HEK293 (cell line): ENCODE results near the gene TANGO2.

Source experiments
- BCL11B ChIP-seq: fragments of 450-650 bp; formaldehyde crosslinking; IDR thresholded peaks from 2 replicates; pipeline ENCODE4 v1.5.1; 2016; ENCODE audit warnings: low read depth, missing biosample characterization, missing genetic modification characterization
- GFI1B ChIP-seq: fragments of 450-650 bp; formaldehyde crosslinking; IDR thresholded peaks from 2 replicates; pipeline ENCODE4 v1.5.1; 2016; ENCODE audit warnings: missing biosample characterization, missing genetic modification characterization
- GLI4 ChIP-seq: fragments of 450-650 bp; formaldehyde crosslinking; IDR thresholded peaks from 2 replicates; pipeline ENCODE4 v1.5.1; 2016; ENCODE audit warnings: missing biosample characterization, missing genetic modification characterization
- IKZF3 ChIP-seq: fragments of 450-650 bp; IDR thresholded peaks from 2 replicates; pipeline ENCODE4 v1.5.0; 2018; ENCODE audit warnings: missing biosample characterization, mild to moderate bottlenecking, missing genetic modification characterization, moderate library complexity
- KLF16 ChIP-seq: fragments of 450-650 bp; formaldehyde crosslinking; IDR thresholded peaks from 2 replicates; pipeline ENCODE4 v1.5.1; 2017; ENCODE audit warnings: missing biosample characterization, missing genetic modification characterization
- MEIS1 ChIP-seq: sonication (generic); formaldehyde crosslinking; IDR thresholded peaks from 2 replicates; pipeline ENCODE4 v1.8.1; 2022; ENCODE audit warnings: missing genetic modification reagents, mild to moderate bottlenecking, borderline replicate concordance
- MYNN ChIP-seq: fragments of 450-650 bp; formaldehyde crosslinking; IDR thresholded peaks from 2 replicates; pipeline ENCODE4 v1.5.1; 2016; ENCODE audit warnings: missing biosample characterization, missing genetic modification characterization, borderline replicate concordance
- SP2 ChIP-seq: fragments of 450-650 bp; formaldehyde crosslinking; IDR thresholded peaks from 2 replicates; pipeline ENCODE4 v1.5.1; 2016; ENCODE audit warnings: missing biosample characterization, missing genetic modification characterization
- SP3 ChIP-seq: fragments of 450-650 bp; formaldehyde crosslinking; IDR thresholded peaks from 2 replicates; pipeline ENCODE4 v1.5.1; 2016; ENCODE audit warnings: missing biosample characterization, missing genetic modification characterization
- TRIM28 ChIP-seq: IDR thresholded peaks from 2 replicates; pipeline ENCODE4 v1.6.1; 2011; ENCODE audit warnings: low read length, control low read depth, borderline replicate concordance
- ZBTB17 ChIP-seq: fragments of 450-650 bp; formaldehyde crosslinking; IDR thresholded peaks from 2 replicates; pipeline ENCODE4 v1.5.1; 2016; ENCODE audit warnings: missing biosample characterization, missing genetic modification characterization
- ZFP37 ChIP-seq: fragments of 450-650 bp; formaldehyde crosslinking; IDR thresholded peaks from 2 replicates; pipeline ENCODE4 v1.5.1; 2016; ENCODE audit warnings: missing biosample characterization, missing genetic modification characterization
- ZNF121 ChIP-seq: fragments of 450-650 bp; formaldehyde crosslinking; IDR thresholded peaks from 2 replicates; pipeline ENCODE4 v1.5.1; 2016; ENCODE audit warnings: missing biosample characterization, missing genetic modification characterization
- ZNF169 ChIP-seq: fragments of 450-650 bp; formaldehyde crosslinking; IDR thresholded peaks from 2 replicates; pipeline ENCODE4 v1.5.1; 2016; ENCODE audit warnings: missing biosample characterization, missing genetic modification characterization
- ZNF175 ChIP-seq: fragments of 450-650 bp; formaldehyde crosslinking; IDR thresholded peaks from 2 replicates; pipeline ENCODE4 v1.5.1; 2016; ENCODE audit warnings: missing biosample characterization, missing genetic modification characterization
- ZNF184 ChIP-seq: fragments of 450-650 bp; IDR thresholded peaks from 2 replicates; pipeline ENCODE4 v1.5.1; 2018; ENCODE audit warnings: missing biosample characterization, mild to moderate bottlenecking, missing genetic modification characterization
- ZNF23 ChIP-seq: fragments of 450-650 bp; formaldehyde crosslinking; IDR thresholded peaks from 2 replicates; pipeline ENCODE4 v1.5.1; 2016; ENCODE audit warnings: missing biosample characterization, missing genetic modification characterization, borderline replicate concordance
- ZNF292 ChIP-seq: fragments of 450-650 bp; formaldehyde crosslinking; IDR thresholded peaks from 2 replicates; pipeline ENCODE4 v1.5.1; 2016; ENCODE audit warnings: low read depth, missing biosample characterization, missing genetic modification characterization, borderline replicate concordance
- ZNF394 ChIP-seq: fragments of 450-650 bp; formaldehyde crosslinking; IDR thresholded peaks from 2 replicates; pipeline ENCODE4 v1.5.1; 2016; ENCODE audit warnings: missing biosample characterization, missing genetic modification characterization, mild to moderate bottlenecking, moderate library complexity, borderline replicate concordance
- ZNF416 ChIP-seq: fragments of 450-650 bp; formaldehyde crosslinking; IDR thresholded peaks from 2 replicates; pipeline ENCODE4 v1.5.1; 2016; ENCODE audit warnings: missing biosample characterization, missing genetic modification characterization
- ZNF48 ChIP-seq: fragments of 450-650 bp; formaldehyde crosslinking; IDR thresholded peaks from 2 replicates; pipeline ENCODE4 v1.5.1; 2016; ENCODE audit warnings: missing biosample characterization, missing genetic modification characterization
- ZNF521 ChIP-seq: fragments of 450-650 bp; formaldehyde crosslinking; IDR thresholded peaks from 2 replicates; pipeline ENCODE4 v1.5.1; 2017; ENCODE audit warnings: missing biosample characterization, mild to moderate bottlenecking, missing genetic modification characterization
- ZNF544 ChIP-seq: fragments of 450-650 bp; formaldehyde crosslinking; IDR thresholded peaks from 2 replicates; pipeline ENCODE4 v1.5.0; 2017; ENCODE audit warnings: missing biosample characterization, missing genetic modification characterization
- ZNF558 ChIP-seq: fragments of 450-650 bp; formaldehyde crosslinking; IDR thresholded peaks from 2 replicates; pipeline ENCODE4 v1.5.1; 2016; ENCODE audit warnings: missing biosample characterization, missing genetic modification characterization
- ZNF585B ChIP-seq: fragments of 450-650 bp; formaldehyde crosslinking; IDR thresholded peaks from 2 replicates; pipeline ENCODE4 v1.5.1; 2016; ENCODE audit warnings: missing biosample characterization, missing genetic modification characterization
- ZNF701 ChIP-seq: fragments of 450-650 bp; formaldehyde crosslinking; IDR thresholded peaks from 2 replicates; pipeline ENCODE4 v1.5.1; 2016; ENCODE audit warnings: missing biosample characterization, missing genetic modification characterization
- ZNF768 ChIP-seq: fragments of 450-650 bp; formaldehyde crosslinking; IDR thresholded peaks from 2 replicates; pipeline ENCODE4 v1.5.1; 2018; ENCODE audit warnings: missing biosample characterization, mild to moderate bottlenecking, missing genetic modification characterization
- ZNF785 ChIP-seq: fragments of 450-650 bp; formaldehyde crosslinking; IDR thresholded peaks from 2 replicates; pipeline ENCODE4 v1.5.1; 2016; ENCODE audit warnings: missing biosample characterization, missing genetic modification characterization
- ZNF843 ChIP-seq: fragments of 450-650 bp; formaldehyde crosslinking; IDR thresholded peaks from 2 replicates; pipeline ENCODE4 v1.5.1; 2016; ENCODE audit warnings: missing biosample characterization, missing genetic modification characterization
- ZSCAN30 ChIP-seq: fragments of 450-650 bp; IDR thresholded peaks from 2 replicates; pipeline ENCODE4 v1.5.1; 2018; ENCODE audit warnings: missing biosample characterization, mild to moderate bottlenecking, missing genetic modification characterization, moderate library complexity
- TF ChIP-seq, protein P1 (sequence below): fragments of 450-650 bp; formaldehyde crosslinking; IDR thresholded peaks from 2 replicates; pipeline ENCODE4 v1.5.1; 2017; ENCODE audit warnings: missing biosample characterization, missing genetic modification characterization
- TF ChIP-seq, protein P2 (sequence below): IDR thresholded peaks from 2 replicates; pipeline ENCODE4 v1.6.1; 2011; ENCODE audit warnings: mild to moderate bottlenecking, low read depth, low read length, borderline replicate concordance
- TF ChIP-seq, protein P3 (sequence below): fragments of 450-650 bp; formaldehyde crosslinking; IDR thresholded peaks from 2 replicates; pipeline ENCODE4 v1.5.1; 2017; ENCODE audit warnings: missing biosample characterization, missing genetic modification characterization
- TF ChIP-seq, protein P4 (sequence below): fragments of 450-650 bp; formaldehyde crosslinking; conservative IDR thresholded peaks from 2 replicates; pipeline ENCODE4 v1.5.1; 2016; ENCODE audit warnings: low read depth, missing biosample characterization, missing genetic modification characterization

TANGO2 gene

DNA sequence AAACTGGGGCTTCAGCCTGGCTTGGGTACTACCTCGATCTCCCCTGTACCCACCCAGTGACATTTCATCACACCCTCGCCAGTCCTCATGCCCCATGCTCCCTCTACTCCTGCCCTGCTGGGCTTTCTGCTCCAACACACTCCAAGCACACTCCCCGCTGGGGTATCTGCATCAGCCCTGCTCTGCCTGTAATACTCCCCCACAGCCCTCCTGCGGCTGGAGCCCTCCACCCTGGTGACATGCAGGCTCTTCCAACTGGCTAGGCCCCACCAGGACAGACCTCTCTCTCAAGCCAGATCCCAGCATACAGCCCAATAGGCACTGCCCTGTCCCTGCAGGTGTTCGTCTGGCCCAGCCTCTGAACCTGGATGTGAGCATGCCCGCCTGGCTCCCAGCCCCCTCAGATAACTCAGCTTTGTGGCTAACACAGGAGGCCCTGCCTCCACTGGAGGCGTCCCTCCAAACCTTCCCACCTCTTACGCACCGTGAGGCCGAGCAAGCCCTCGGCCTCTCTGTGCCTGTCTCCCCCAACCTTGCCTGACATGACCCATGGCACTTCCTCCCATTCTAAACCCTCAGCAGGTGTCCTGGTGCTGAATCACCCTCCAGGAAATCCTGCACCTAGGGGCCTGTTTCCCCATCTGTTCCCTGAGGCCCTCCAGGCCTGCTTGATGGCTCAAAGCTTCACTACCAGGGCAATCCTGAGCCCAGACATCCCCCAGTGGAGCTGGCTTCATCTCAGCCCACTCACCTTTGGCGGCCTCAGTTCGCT lies 45.8 kb upstream of the TANGO2 start (continued):
- TF ChIP-seq, protein P1, sequence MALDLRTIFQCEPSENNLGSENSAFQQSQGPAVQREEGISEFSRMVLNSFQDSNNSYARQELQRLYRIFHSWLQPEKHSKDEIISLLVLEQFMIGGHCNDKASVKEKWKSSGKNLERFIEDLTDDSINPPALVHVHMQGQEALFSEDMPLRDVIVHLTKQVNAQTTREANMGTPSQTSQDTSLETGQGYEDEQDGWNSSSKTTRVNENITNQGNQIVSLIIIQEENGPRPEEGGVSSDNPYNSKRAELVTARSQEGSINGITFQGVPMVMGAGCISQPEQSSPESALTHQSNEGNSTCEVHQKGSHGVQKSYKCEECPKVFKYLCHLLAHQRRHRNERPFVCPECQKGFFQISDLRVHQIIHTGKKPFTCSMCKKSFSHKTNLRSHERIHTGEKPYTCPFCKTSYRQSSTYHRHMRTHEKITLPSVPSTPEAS (tag by site-specific recombination) = no peak
- TF ChIP-seq ZNF292 (no peak), IKZF3 (no peak), ZNF701 (tag by site-specific recombination) (no peak), ZNF785 (tag by site-specific recombination) (no peak), MEIS1 (CRISPR knock-in tag) (no peak), ZBTB17 (tag by site-specific recombination) (peak; percentile 44; the same call in 1 of the 2 replicates), GFI1B (no peak), MYNN (tag by site-specific recombination) (no peak), GLI4 (tag by site-specific recombination) (no peak), ZNF521 (no peak), ZNF768 (no peak), ZNF558 (tag by site-specific recombination) (no peak), TRIM28 (no peak), ZNF585B (tag by site-specific recombination) (no peak), ZNF48 (no peak), ZNF23 (tag by site-specific recombination) (no peak), ZNF184 (tag by site-specific recombination) (no peak), ZNF175 (tag by site-specific recombination) (no peak), ZNF121 (no peak), ZNF416 (no peak), ZNF544 (tag by site-specific recombination) (no peak), ZNF169 (tag by site-specific recombination) (no peak), KLF16 (no peak), ZNF843 (tag by site-specific recombination) (no peak), SP3 (no peak), SP2 (tag by site-specific recombination) (peak; percentile 53), BCL11B (tag by site-specific recombination) (no peak), ZSCAN30 (tag by site-specific recombination) (no peak), ZNF394 (tag by site-specific recombination) (no peak), ZFP37 (tag by site-specific recombination) (no peak)
- TF ChIP-seq, protein P2, sequence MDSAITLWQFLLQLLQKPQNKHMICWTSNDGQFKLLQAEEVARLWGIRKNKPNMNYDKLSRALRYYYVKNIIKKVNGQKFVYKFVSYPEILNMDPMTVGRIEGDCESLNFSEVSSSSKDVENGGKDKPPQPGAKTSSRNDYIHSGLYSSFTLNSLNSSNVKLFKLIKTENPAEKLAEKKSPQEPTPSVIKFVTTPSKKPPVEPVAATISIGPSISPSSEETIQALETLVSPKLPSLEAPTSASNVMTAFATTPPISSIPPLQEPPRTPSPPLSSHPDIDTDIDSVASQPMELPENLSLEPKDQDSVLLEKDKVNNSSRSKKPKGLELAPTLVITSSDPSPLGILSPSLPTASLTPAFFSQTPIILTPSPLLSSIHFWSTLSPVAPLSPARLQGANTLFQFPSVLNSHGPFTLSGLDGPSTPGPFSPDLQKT = no peak
- TF ChIP-seq, protein P3, sequence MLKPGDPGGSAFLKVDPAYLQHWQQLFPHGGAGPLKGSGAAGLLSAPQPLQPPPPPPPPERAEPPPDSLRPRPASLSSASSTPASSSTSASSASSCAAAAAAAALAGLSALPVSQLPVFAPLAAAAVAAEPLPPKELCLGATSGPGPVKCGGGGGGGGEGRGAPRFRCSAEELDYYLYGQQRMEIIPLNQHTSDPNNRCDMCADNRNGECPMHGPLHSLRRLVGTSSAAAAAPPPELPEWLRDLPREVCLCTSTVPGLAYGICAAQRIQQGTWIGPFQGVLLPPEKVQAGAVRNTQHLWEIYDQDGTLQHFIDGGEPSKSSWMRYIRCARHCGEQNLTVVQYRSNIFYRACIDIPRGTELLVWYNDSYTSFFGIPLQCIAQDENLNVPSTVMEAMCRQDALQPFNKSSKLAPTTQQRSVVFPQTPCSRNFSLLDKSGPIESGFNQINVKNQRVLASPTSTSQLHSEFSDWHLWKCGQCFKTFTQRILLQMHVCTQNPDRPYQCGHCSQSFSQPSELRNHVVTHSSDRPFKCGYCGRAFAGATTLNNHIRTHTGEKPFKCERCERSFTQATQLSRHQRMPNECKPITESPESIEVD = no peak
- TF ChIP-seq, protein P4, sequence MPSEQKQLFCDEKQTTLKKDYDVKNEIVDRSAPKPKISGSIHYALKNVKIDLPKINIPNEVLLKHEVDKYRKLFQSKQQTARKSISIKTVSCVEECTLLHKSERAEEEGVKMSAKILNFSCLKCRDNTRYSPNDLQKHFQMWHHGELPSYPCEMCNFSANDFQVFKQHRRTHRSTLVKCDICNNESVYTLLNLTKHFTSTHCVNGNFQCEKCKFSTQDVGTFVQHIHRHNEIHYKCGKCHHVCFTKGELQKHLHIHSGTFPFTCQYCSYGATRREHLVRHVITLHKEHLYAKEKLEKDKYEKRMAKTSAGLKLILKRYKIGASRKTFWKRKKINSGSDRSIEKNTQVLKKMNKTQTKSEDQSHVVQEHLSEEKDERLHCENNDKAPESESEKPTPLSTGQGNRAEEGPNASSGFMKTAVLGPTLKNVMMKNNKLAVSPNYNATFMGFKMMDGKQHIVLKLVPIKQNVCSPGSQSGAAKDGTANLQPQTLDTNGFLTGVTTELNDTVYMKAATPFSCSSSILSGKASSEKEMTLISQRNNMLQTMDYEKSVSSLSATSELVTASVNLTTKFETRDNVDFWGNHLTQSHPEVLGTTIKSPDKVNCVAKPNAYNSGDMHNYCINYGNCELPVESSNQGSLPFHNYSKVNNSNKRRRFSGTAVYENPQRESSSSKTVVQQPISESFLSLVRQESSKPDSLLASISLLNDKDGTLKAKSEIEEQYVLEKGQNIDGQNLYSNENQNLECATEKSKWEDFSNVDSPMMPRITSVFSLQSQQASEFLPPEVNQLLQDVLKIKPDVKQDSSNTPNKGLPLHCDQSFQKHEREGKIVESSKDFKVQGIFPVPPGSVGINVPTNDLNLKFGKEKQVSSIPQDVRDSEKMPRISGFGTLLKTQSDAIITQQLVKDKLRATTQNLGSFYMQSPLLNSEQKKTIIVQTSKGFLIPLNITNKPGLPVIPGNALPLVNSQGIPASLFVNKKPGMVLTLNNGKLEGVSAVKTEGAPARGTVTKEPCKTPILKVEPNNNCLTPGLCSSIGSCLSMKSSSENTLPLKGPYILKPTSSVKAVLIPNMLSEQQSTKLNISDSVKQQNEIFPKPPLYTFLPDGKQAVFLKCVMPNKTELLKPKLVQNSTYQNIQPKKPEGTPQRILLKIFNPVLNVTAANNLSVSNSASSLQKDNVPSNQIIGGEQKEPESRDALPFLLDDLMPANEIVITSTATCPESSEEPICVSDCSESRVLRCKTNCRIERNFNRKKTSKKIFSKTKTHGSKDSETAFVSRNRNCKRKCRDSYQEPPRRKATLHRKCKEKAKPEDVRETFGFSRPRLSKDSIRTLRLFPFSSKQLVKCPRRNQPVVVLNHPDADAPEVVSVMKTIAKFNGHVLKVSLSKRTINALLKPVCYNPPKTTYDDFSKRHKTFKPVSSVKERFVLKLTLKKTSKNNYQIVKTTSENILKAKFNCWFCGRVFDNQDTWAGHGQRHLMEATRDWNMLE (tag by site-specific recombination) = no peak
